Spinal cord (tissue), 10 donors: ENCODE results near the gene ATP8A2. TPM values are rescaled to one million over a fixed set of nuclear protein-coding genes. Genes with fewer than 3 reads are reported as not detected.
A peak's percentile ranks its signal among the peaks of the same experiment; 100 is the strongest.

Source experiments
- DNase-seq, 6 donors: peaks; one replicate each; pipeline versions ENCODE4 v3.0.0 to v3.0.0-alpha.2; 2013 to 2015; ENCODE audit warnings: low spot score in 6 of 6, low read depth in 4 of 6
- H3K27ac ChIP-seq: one replicate; pipeline ENCODE4 v1.5.1; 2013; ENCODE audit warnings: low read depth, low read length, control low read depth
- H3K27me3 ChIP-seq: one replicate; pipeline ENCODE4 v1.6.1; 2013; ENCODE audit warnings: low read length; ENCODE audit not compliant: control insufficient read depth, insufficient read depth
- H3K36me3 ChIP-seq: one replicate; pipeline ENCODE4 v1.6.1; 2013; ENCODE audit warnings: low read length; ENCODE audit not compliant: control insufficient read depth, insufficient read depth
- H3K4me1 ChIP-seq: one replicate; pipeline ENCODE4 v1.6.1; 2013; ENCODE audit warnings: low read length; ENCODE audit not compliant: control insufficient read depth, insufficient read depth
- H3K4me3 ChIP-seq: one replicate; pipeline ENCODE4 v1.5.1; 2013; ENCODE audit warnings: low read depth, low read length, control low read depth
- H3K9me3 ChIP-seq: one replicate; pipeline ENCODE4 v1.6.1; 2013; ENCODE audit warnings: low read length; ENCODE audit not compliant: control insufficient read depth, insufficient read depth
- WGBS: methylation state at CpG from one replicate; pipeline ENCODE4 v1.1.5; 2013; ENCODE audit warnings: missing lambda C conversion rate; ENCODE audit not compliant: insufficient coverage; 5-methylcytosine and 5-hydroxymethylcytosine counted together
- polyA plus RNA-seq, 2 donors: library from polyadenylated mRNA; unstranded; fragments of 120-200 nt; gene quantifications; one replicate each; pipeline ENCODE4 v1.2.1, GENCODE V29; 2013; ENCODE audit not compliant: insufficient read length in 2 of 2
- total RNA-seq, 2 donors: library from RNA; depleted of rRNA in 1 of 2; stranded (reverse); fragments of 120-200 nt in 1 of 2; fragments of >200 nt in 1 of 2; gene quantifications; one replicate each; pipeline versions ENCODE4 v1.2.3 to v1.2.4, GENCODE V29; 2013 to 2014
- donor health status: healthy.

Gene ATP8A2
- total and polyA plus RNA-seq, 4 donors, result 14.9 to 59.0 (median 28.0) TPM

DNA sequence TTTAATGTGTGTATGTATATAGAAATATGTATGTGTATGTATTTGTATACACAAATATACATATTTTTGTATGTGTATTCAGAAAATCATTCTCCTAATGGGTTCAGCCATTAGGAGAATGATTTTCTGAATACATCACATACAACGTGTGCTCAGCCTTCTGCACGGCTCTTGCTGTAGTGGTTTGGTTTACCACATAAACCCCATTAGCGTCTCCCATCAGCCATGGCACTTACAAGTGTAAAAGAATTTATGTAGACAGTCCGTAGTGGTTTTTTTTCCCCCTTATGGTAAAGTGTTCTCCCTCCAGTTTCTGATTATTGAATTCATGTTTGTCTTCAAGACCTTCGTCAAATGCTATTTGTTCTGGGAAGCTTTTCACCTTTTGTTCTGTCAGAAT is 38.2 kb downstream of the ATP8A2 start:
- Histone ChIP-seq H3K27me3 (no peaks in the 10 kb centered on the region), H3K27ac (no peak overlapping the region), H3K4me3 (no peak overlapping the region), H3K4me1 (no peaks in the 10 kb centered on the region), H3K36me3 (no peaks in the 10 kb centered on the region), H3K9me3 (no peaks in the 10 kb centered on the region)
- WGBS, result 60% methylated on average over 1 of the region's 5 CpGs
- DNase-seq, result peak in 1 of 6 donors; percentile 49

- H3K36me3 ChIP-seq, result no peaks in the 10 kb centered on the region
- DNase-seq, result peak in 1 of 6 donors; percentile 61
These were observed 43.5 kb downstream of the ATP8A2 start for GRCh38 chr13:25415241-25415640.

GRCh38 chr13:25417535-25417934 is 45.8 kb downstream of the ATP8A2 start:
- Histone ChIP-seq H3K4me3 (no peak overlapping the region), H3K9me3 (no peaks in the 10 kb centered on the region), H3K27ac (no peak overlapping the region), H3K4me1 (no peaks in the 10 kb centered on the region), H3K27me3 (no peaks in the 10 kb centered on the region), H3K36me3 (no peaks in the 10 kb centered on the region)
- WGBS, result no CpG with 5 or more reads among the region's 2 CpGs
- DNase-seq, result peak in 1 of 6 donors; percentile 53

More at GRCh38 chr13:25415241-25415640, 43.5 kb downstream of the ATP8A2 start:
- WGBS, result 80% methylated on average over 1 of the region's 1 CpG
- Histone ChIP-seq H3K4me3 (no peak overlapping the region), H3K4me1 (no peaks in the 10 kb centered on the region), H3K27me3 (no peaks in the 10 kb centered on the region), H3K27ac (no peak overlapping the region), H3K9me3 (no peaks in the 10 kb centered on the region)

DNA sequence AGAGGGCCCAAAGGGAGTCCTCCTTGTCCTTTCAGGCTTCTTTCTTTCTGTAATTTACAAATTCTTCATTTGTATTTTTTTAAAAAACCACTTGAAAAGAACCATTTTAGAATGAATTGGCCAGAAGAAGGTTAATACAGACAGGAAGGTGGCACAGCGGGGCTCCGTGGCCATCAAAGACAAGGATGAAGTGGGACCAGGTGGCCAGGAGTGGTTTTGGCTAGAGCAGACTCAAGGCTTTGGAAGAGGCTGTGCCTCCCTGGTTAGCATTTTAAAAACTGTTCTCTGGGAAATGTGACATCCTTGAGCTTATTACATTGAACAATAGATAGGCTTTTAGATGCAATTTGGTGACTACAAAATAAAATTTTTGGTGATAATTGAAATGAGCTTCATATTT is 48.4 kb downstream of the ATP8A2 start:
- Histone ChIP-seq H3K9me3 (no peaks in the 10 kb centered on the region), H3K36me3 (no peaks in the 10 kb centered on the region), H3K27ac (no peak overlapping the region), H3K27me3 (no peaks in the 10 kb centered on the region), H3K4me3 (no peak overlapping the region), H3K4me1 (no peaks in the 10 kb centered on the region)
- DNase-seq, result no peak
- WGBS, result 69% methylated on average over 2 of the region's 2 CpGs

DNA sequence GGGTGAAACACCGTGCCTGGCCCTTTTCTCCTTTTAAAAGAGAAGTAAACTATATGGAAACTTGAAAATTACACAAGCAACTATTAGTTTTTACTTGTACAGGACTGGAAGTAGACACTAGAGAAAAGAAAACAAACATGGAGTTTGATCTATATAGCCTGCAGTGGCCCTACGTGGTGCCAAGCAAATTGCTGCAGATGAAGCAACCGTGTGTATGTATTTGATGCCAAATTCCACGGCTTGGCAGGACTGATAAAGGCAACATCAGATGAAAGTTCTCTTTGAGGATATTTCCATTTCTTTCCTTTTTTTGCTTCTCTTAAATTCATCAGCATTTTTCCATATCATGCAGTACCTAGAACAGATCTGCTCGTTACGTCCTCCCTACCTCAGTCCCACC is 49.8 kb downstream of the ATP8A2 start:
- H3K4me3 ChIP-seq, result no peak overlapping the region
- peak in 1 of 6 donors; percentile 24 for DNase-seq
- no peaks in the 10 kb centered on the region for H3K36me3 ChIP-seq
- no peaks in the 10 kb centered on the region for H3K9me3 ChIP-seq
- H3K27ac ChIP-seq, result no peak overlapping the region
- 62% methylated on average over 2 of the region's 6 CpGs for WGBS
- H3K4me1 ChIP-seq, result no peaks in the 10 kb centered on the region
- H3K27me3 ChIP-seq, result no peaks in the 10 kb centered on the region

GRCh38 chr13:25422153-25422552 is 50.4 kb downstream of the ATP8A2 start:
- Histone ChIP-seq H3K4me3 (no peak overlapping the region), H3K27ac (no peak overlapping the region), H3K9me3 (no peaks in the 10 kb centered on the region), H3K36me3 (no peaks in the 10 kb centered on the region), H3K4me1 (no peaks in the 10 kb centered on the region), H3K27me3 (no peaks in the 10 kb centered on the region)
- peak in 1 of 6 donors; percentile 4 for DNase-seq
- no CpG with 5 or more reads among the region's 2 CpGs for WGBS

DNA sequence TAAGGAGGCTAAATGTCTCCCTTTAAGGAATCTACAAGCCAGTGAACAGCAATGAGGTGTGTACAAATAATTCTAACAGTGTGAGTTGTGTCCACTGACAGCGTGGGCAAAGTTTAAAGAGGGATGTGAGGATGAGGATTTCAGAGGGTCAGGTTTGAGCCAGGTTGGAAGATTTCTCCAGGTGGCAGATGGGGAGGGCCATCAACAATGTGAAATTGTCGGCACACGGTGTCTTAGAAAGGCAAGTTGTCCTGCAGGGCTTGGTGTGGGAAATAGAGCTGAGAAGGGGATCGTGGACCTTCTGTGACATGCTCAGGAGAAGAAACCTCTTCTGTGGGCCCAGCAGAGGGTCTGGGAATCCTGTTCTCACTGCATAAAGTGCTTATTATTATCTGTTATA is 52.1 kb downstream of the ATP8A2 start:
- Histone ChIP-seq H3K27me3 (no peaks in the 10 kb centered on the region), H3K27ac (no peak overlapping the region), H3K4me1 (no peaks in the 10 kb centered on the region), H3K4me3 (no peak overlapping the region), H3K36me3 (no peaks in the 10 kb centered on the region), H3K9me3 (no peaks in the 10 kb centered on the region)
- no peak for DNase-seq
- 85% methylated on average over 4 of the region's 4 CpGs for WGBS

GRCh38 chr13:25429466-25429865 is 57.7 kb downstream of the ATP8A2 start:
- no peaks in the 10 kb centered on the region for H3K9me3 ChIP-seq
- no peaks in the 10 kb centered on the region for H3K4me1 ChIP-seq
- H3K27me3 ChIP-seq, result no peaks in the 10 kb centered on the region
- 71% methylated on average over 5 of the region's 6 CpGs for WGBS
- DNase-seq, result no peak
- no peak overlapping the region for H3K4me3 ChIP-seq
- no peak overlapping the region for H3K27ac ChIP-seq
- H3K36me3 ChIP-seq, result no peaks in the 10 kb centered on the region

GRCh38 chr13:25432691-25433090 is 60.9 kb downstream of the ATP8A2 start:
- WGBS, result 64% methylated on average over 2 of the region's 2 CpGs
- H3K9me3 ChIP-seq, result no peaks in the 10 kb centered on the region
- DNase-seq, result peak in 1 of 6 donors; percentile 57
- H3K4me1 ChIP-seq, result no peaks in the 10 kb centered on the region
- no peaks in the 10 kb centered on the region for H3K36me3 ChIP-seq
- no peak overlapping the region for H3K4me3 ChIP-seq
- no peaks in the 10 kb centered on the region for H3K27me3 ChIP-seq
- H3K27ac ChIP-seq, result peak overlapping the region; percentile 54

DNA sequence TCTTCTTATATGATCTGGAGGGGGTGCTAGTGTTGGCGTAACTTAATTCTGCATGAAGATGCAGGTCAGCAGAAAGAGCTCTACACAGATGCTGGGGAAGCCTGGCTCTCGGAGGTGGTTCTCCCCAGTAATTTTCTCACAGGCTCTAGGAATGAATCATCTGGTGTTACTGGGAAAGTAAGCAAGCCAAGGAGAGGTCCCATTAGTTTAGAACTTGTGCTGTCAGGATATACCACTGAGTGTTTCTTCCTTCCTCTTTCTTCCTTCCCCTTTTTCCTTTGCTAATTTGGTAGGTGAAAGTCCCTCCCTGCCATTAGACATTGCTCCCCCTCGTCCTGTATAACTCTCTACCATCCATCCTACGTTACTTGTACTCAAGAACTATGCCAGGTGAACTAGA is 68.3 kb downstream of the ATP8A2 start:
- DNase-seq, result no peak
- Histone ChIP-seq H3K36me3 (no peaks in the 10 kb centered on the region), H3K9me3 (no peaks in the 10 kb centered on the region), H3K27me3 (no peaks in the 10 kb centered on the region), H3K27ac (no peak overlapping the region), H3K4me1 (peaks cover 3% of the 10 kb centered on the region), H3K4me3 (no peak overlapping the region)
- WGBS, result 100% methylated on average over 2 of the region's 4 CpGs
